MV-4-11 (cell line): ENCODE results near the gene ALG10B.

Experiments
- DNase-seq: peaks from one replicate; lab custom pipeline; 2025; lab: John Stamatoyannopoulos, UW

The ALG10B gene

DNA sequence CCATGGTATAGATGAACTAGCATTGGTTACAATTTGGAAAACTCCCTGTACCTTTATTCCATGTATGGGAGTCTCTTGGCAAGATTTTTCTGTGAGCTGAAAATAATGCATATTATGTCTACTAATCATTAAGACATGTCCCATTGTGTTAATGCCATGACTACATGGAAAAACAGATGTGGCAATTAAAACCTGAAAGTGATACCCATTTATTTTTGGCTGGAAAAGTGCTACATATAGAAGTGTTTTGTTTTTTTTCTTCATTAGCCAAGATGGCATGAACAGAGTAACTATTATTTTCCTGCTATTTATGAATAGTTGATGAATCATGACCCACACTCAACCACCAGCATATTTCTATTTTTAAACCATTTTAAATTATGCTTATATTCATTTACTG, 58.2 kb downstream of the ALG10B start:
- no peak for DNase-seq
